ENCODE data around the gene MZT2A.
"Not testable (repeated sequence)": the region's sequence is repeated elsewhere in the genome, so short reads cannot be mapped to it uniquely, and the experiment has no call there.

MZT2A gene

DNA sequence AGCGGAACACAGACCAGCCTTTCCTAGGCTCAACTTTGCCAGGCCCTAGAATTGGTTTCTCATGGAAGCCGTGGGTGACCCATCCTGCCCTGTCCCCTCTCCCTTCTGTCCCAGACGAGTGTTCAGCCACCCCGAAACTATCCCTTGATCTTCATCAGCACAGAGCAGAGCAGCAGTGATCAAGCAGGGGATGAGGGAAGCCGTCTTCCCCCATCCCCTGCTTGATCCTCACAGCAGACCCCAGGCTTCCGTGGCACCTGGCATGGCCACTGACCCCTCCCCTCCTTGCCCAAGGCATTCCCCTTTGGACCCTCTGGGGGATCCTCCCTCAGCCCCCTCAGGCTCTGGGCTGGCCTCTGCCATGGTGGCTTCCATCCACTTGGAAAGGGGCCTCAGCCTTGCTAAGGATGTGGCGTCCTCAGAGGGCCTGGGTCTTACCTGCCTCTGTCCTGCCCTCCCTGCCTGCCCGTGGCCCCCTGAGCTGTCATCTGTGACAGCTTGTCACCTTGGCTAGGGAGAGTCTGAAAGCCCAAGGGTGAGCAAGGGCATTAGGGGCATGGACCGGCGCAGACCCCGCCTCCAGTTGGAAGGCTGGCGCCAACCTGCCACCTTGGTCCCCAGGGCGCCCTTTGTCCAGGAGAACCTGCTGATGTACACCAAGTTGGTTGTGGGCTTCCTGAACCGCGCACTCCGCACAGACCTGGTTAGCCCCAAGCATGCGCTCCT is 25.1 kb upstream of the MZT2A start:
- Mint-ChIP-seq H3K36me3 (ENCODE audit: insufficient read depth) (peaks cover 37% of the 10 kb centered on the region), H3K9me3 (no peaks in the 10 kb centered on the region), H3K4me3 (no peak overlapping the region), H3K4me1 (peaks cover 10% of the 10 kb centered on the region), H3K27ac (ENCODE audit: low read depth) (no peak overlapping the region), H3K27me3 (no peaks in the 10 kb centered on the region)
- ATAC-seq (replicated peaks; ENCODE audit: extremely low read depth, poor library complexity, severe bottlenecking) (no peak), DNase-seq (ENCODE audit: low spot score in 2 of 2) (no peak)

- not testable (repeated sequence) for ATAC-seq (replicated peaks; ENCODE audit: extremely low read depth, poor library complexity, severe bottlenecking); H3K9me3 Mint-ChIP-seq; H3K4me3 Mint-ChIP-seq
These were observed 24.4 kb upstream of the MZT2A start for GRCh38 chr2:131516621-131517020.

DNA sequence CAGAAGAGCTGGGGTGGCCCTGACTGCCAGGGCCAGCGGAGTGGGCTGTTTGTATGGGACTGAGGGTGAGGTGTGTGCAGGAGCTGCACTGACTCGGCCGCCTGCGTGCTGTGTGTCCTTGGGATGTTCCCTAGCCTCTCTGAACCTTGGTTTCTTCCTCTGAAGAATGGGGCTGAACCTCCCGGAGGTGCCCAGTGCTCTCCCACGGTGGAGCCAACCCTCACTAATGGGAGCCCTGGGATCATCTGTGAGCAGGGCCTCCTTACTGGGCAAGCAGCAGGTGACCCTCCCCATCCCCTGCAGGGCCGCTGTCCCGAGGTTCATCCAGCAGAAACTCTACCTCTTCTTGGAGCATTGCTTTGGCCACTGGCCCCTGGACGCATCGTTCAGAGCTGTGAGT is 23.8 kb upstream of the MZT2A start:
- peaks cover 11% of the 10 kb centered on the region for H3K4me1 Mint-ChIP-seq
- H3K9me3 Mint-ChIP-seq = no peaks in the 10 kb centered on the region
- DNase-seq (ENCODE audit: low spot score in 2 of 2) (no peak), ATAC-seq (replicated peaks; ENCODE audit: extremely low read depth, poor library complexity, severe bottlenecking) (no peak)
- no peak overlapping the region for H3K27ac Mint-ChIP-seq (ENCODE audit: low read depth)
- H3K4me3 Mint-ChIP-seq = no peak overlapping the region
- peaks cover 38% of the 10 kb centered on the region for H3K36me3 Mint-ChIP-seq (ENCODE audit: insufficient read depth)
- H3K27me3 Mint-ChIP-seq = no peaks in the 10 kb centered on the region

More at GRCh38 chr2:131516621-131517020, 24.4 kb upstream of the MZT2A start:
- H3K27ac Mint-ChIP-seq (ENCODE audit: low read depth); DNase-seq (ENCODE audit: low spot score in 2 of 2); H3K27me3 Mint-ChIP-seq: not testable (repeated sequence)
- Mint-ChIP-seq H3K4me1 (peaks cover 11% of the 10 kb centered on the region), H3K36me3 (ENCODE audit: insufficient read depth) (peaks cover 35% of the 10 kb centered on the region)

DNA sequence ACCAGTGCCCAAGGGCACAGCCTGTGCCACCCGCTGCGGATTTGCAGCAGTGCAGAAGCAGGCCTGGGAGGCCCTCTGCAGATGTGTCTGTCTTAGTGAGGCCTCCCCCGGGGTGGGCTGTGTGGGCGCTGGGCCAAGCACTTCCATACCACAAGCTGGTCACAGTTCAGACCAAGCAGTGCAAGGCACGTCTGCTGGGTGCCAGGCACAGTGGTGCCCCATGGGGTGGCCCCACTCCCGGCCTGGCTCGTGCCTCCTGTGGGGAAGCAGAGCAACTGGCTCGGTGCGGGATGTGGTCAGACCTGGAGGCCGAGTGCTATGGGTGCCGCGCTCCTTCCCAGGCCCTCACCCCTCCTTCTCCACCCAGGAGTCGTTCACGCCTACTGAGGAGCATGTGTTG is 23.0 kb upstream of the MZT2A start:
- not testable (repeated sequence) for H3K27ac Mint-ChIP-seq (ENCODE audit: low read depth)

DNA sequence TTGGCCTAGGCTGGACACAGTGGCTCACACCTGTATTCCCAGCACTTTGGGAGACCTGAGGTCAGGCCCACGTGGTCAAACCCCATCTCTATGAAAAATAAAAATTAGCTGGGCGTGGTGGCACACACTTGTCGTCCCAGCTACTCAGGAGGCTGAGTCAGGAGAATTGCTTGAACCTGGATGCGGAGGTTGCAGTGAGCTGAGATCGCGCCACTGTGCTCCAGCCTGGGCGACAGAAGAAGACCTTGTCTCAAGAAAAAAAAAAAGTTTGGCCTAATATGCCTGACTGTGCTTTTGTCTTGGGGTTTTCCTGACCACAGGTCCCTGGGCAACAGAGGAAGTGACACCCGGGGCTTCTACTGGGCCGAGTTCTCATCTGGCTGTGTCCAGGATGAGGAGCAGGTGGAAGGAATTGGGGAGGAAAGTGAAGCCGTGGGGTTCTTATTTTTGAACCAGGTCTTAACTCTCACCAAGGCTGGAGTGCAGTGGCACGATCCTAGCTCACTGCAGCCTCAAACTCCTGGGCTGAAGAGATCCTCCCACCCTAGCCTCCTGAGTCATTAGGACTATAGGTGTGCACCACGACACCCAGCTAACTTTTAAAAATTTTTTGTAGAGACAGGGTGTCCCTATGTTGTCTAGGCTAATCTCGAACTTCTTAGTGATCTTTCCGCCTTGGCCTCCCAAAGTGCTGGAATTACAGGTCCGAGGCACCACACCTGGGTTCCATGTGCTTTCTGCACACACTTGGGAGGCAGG is 22.4 kb upstream of the MZT2A start:
- H3K27me3 Mint-ChIP-seq; DNase-seq (ENCODE audit: low spot score in 2 of 2); H3K4me3 Mint-ChIP-seq; H3K27ac Mint-ChIP-seq (ENCODE audit: low read depth); ATAC-seq (replicated peaks; ENCODE audit: extremely low read depth, poor library complexity, severe bottlenecking); H3K9me3 Mint-ChIP-seq: not testable (repeated sequence)
- Mint-ChIP-seq H3K36me3 (ENCODE audit: insufficient read depth) (peaks cover 32% of the 10 kb centered on the region), H3K4me1 (peaks cover 11% of the 10 kb centered on the region)

More for the DNA sequence above, 23.0 kb upstream of the MZT2A start:
- peaks cover 36% of the 10 kb centered on the region for H3K36me3 Mint-ChIP-seq (ENCODE audit: insufficient read depth)
- H3K27me3 Mint-ChIP-seq; ATAC-seq (replicated peaks; ENCODE audit: extremely low read depth, poor library complexity, severe bottlenecking); H3K4me3 Mint-ChIP-seq; H3K9me3 Mint-ChIP-seq; DNase-seq (ENCODE audit: low spot score in 2 of 2): not testable (repeated sequence)
- peaks cover 11% of the 10 kb centered on the region for H3K4me1 Mint-ChIP-seq

DNA sequence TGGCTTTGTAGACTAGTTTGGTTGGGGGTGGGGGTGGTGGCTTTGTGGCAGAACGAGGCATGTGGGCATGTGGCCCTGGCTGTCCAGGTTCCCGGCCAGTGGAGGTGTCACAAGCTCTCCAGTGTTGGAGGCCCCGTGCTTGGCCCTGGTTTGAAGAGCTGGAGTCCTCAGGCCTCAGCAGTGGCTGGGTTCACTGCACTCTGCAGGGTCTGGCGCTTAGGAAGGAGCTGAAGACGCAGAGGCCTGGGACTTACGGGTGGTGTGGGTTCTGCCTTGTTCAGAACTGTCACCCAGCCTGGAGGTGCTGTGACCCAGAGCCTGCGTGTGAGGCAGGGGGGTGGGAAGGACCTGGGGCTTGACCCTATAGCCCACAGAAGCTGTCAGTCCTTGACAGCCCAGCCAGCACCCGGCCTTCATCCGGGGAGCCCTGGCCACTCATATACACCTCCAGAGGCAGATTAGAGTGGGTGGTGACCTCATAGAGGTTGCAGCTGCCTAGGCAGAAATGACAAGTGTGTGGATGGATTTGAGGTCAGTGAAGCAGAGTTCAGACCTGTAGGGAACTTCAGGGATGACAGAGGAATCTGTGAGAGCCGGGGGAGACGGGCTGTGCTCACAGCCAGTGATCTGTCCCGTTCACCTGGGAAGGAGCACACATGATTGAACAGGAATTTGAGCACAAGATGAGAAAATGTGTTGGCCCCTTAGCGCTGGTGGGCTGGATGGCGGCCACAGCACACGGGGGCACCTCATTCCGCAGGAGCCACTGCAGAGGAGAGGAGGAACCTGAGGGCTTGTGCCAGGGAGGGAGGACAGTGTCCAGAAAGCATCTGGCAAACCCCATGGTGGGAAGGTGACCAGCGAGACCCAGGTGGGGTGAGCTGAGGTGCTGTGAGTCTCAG is 20.0 kb upstream of the MZT2A start:
- Mint-ChIP-seq H3K4me1 (peaks cover 11% of the 10 kb centered on the region), H3K36me3 (ENCODE audit: insufficient read depth) (peaks cover 43% of the 10 kb centered on the region)
- not testable (repeated sequence) for ATAC-seq (replicated peaks; ENCODE audit: extremely low read depth, poor library complexity, severe bottlenecking); H3K27me3 Mint-ChIP-seq; H3K9me3 Mint-ChIP-seq; DNase-seq (ENCODE audit: low spot score in 2 of 2); H3K27ac Mint-ChIP-seq (ENCODE audit: low read depth); H3K4me3 Mint-ChIP-seq

DNA sequence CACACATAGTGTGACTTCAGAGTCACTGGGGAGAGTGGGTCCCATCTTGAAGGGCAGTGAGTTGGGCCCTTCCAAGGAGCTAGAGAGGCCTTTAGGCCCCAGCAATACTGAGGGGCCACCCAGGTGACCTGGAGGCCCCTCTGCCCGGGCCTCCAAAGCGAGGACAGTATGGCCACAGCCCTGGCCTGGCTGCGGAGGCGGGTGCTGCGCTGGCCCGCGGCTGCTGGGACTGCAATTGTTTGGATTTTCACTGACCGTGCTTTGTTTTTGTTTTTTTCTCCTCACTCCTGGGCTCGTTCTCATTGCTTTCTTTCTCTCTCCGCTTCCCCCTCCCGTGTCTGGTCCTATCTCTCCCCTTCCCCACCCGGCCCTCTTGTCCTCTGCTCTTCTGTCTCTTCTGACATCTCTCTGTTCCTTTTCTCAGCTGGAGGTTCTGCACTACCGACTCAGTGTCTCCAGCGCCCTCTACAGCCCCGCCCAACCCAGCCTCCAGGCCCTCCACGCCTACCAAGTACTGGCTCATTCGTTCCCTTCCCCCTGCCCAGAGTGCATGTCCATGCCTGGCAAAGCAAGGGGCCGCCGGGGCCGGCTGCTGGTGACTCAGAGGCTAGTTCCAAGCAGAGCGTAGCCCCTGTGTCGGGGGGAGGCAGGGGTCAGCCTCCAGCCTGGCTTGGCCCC is 19.2 kb upstream of the MZT2A start:
- H3K27ac Mint-ChIP-seq (ENCODE audit: low read depth); H3K4me3 Mint-ChIP-seq; DNase-seq (ENCODE audit: low spot score in 2 of 2); H3K9me3 Mint-ChIP-seq; ATAC-seq (replicated peaks; ENCODE audit: extremely low read depth, poor library complexity, severe bottlenecking); H3K27me3 Mint-ChIP-seq: not testable (repeated sequence)
- H3K36me3 Mint-ChIP-seq (ENCODE audit: insufficient read depth) = peaks cover 48% of the 10 kb centered on the region
- H3K4me1 Mint-ChIP-seq = peaks cover 11% of the 10 kb centered on the region

DNA sequence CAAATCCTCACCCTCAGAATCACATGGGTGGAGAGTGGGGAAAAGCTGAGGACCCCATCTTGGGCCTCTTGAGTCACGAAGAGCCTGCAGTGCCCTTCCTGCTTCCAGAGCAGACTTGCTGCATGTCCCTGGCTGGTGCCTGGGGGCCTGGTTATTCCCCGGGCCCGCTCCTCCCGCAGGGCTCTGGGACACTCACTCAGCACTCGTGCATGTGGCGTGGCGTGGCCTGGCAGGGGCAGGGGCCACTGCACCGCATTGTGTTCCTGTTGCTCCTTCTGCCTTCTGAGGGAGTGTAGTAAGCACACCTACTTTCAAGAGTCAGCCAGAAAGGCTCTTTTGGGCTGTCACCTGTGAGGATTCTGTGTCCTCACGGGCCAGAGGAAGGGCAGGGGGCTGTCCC is 17.4 kb upstream of the MZT2A start:
- Mint-ChIP-seq H3K4me1 (peaks cover 6% of the 10 kb centered on the region), H3K4me3 (no peak overlapping the region), H3K27ac (ENCODE audit: low read depth) (no peak overlapping the region), H3K36me3 (ENCODE audit: insufficient read depth) (peaks cover 53% of the 10 kb centered on the region), H3K27me3 (no peaks in the 10 kb centered on the region), H3K9me3 (no peaks in the 10 kb centered on the region)
- DNase-seq (ENCODE audit: low spot score in 2 of 2) = no peak
- ATAC-seq (replicated peaks; ENCODE audit: extremely low read depth, poor library complexity, severe bottlenecking) = no peak

DNA sequence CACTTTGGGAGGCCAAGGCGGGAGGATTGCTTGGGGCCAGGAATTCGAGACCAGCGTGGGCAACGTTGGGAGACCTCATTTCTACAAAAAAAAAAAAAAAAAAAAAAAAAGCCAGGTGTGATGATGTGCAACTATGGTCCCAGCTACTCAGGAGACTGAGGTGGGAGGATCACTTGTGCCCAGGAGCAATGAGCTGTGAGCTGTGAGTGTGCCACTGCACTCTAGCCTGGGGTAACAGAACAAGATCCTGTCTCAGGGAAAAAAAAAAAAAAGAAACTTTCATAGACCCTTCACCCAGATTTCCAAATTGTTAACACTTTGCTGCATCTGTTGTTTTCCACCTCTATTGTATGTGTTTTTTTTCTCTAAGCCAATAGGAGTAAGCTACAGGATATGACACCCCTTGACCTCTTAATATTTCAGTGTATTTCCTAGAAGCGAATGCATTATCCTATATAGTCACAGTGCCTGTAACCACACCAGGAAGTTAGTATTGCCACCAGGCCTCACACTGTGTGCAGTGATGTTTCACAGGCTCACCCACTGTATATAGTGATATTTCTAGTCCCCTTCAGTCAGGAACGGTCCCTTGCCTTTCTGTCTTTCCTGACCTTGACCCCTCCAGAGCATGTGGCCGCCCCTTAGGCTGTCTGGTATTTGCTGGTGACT is 12.0 kb upstream of the MZT2A start:
- not testable (repeated sequence) for H3K27me3 Mint-ChIP-seq; DNase-seq (ENCODE audit: low spot score in 2 of 2); H3K4me1 Mint-ChIP-seq; H3K9me3 Mint-ChIP-seq
- peak overlapping the region; percentile 32 for H3K27ac Mint-ChIP-seq (ENCODE audit: low read depth)
- peak overlapping the region; percentile 7 for H3K4me3 Mint-ChIP-seq
- ATAC-seq (replicated peaks; ENCODE audit: extremely low read depth, poor library complexity, severe bottlenecking) = peak; percentile 58
- peaks cover 78% of the 10 kb centered on the region for H3K36me3 Mint-ChIP-seq (ENCODE audit: insufficient read depth)

- H3K27me3 Mint-ChIP-seq; DNase-seq (ENCODE audit: low spot score in 2 of 2); H3K9me3 Mint-ChIP-seq; H3K4me3 Mint-ChIP-seq; ATAC-seq (replicated peaks; ENCODE audit: extremely low read depth, poor library complexity, severe bottlenecking); H3K4me1 Mint-ChIP-seq: not testable (repeated sequence)
- Mint-ChIP-seq H3K36me3 (ENCODE audit: insufficient read depth) (peaks cover 74% of the 10 kb centered on the region), H3K27ac (ENCODE audit: low read depth) (peak overlapping the region; percentile 13)
These were observed 11.4 kb upstream of the MZT2A start for GRCh38 chr2:131503587-131503986.

DNA sequence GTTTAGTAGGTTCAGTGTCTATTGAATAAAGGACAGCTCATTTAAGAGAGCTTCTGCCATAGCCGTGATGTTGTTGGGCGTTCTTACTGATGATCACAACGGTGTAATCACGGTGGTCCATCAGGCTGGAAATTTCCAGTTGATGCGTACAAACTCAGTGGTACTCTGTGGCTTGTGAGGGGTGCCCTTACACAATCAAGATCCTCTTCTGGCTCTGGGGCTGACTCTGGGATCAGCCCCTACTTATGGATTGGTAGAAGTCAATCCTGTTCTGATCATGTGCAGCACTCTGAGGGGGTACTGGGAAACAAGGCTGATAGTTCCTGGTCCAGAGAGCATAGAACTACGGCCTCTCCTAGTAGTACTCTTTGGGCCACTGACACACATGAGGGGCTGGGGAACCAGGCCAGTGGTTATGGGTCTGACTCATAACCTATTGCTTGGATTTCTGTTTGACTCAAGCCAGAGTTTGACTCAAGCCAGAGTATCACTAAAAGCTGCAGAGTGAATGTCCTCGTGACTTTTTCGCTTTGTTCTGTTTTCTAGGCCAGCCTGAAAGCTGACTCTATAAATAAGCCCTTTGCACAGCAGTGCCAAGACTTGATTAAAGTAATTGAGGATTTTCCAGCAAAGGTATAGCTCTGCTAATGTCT is 6.2 kb upstream of the MZT2A start:
- H3K9me3 Mint-ChIP-seq; H3K4me3 Mint-ChIP-seq; H3K4me1 Mint-ChIP-seq; DNase-seq (ENCODE audit: low spot score in 2 of 2); H3K27ac Mint-ChIP-seq (ENCODE audit: low read depth); H3K27me3 Mint-ChIP-seq; ATAC-seq (replicated peaks; ENCODE audit: extremely low read depth, poor library complexity, severe bottlenecking): not testable (repeated sequence)
- peaks cover 38% of the 10 kb centered on the region for H3K36me3 Mint-ChIP-seq (ENCODE audit: insufficient read depth)
